Measurements from ENCODE around the gene CES2.

DNA sequence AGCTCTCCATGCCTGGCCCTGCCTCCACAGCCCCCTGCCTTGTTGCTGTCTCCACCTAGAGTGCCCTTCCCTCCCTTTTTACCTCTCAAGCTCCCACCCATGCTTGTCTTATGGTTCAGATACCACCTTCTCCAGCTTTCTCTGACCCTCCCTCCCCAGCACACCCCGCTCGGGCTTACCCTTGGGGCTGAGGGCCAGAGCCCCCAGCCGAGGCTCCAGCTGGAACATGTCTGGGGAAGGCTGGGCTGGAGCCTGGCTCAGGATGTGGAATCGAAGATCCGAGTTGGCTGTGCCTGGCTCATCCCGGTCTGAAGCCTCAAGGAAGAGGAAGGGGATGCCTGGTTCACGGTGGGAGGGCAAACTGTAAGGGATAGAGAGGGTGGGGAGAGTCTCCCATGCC lies 20.3 kb upstream of the CES2 start:
- TF ChIP-seq, protein P1, sequence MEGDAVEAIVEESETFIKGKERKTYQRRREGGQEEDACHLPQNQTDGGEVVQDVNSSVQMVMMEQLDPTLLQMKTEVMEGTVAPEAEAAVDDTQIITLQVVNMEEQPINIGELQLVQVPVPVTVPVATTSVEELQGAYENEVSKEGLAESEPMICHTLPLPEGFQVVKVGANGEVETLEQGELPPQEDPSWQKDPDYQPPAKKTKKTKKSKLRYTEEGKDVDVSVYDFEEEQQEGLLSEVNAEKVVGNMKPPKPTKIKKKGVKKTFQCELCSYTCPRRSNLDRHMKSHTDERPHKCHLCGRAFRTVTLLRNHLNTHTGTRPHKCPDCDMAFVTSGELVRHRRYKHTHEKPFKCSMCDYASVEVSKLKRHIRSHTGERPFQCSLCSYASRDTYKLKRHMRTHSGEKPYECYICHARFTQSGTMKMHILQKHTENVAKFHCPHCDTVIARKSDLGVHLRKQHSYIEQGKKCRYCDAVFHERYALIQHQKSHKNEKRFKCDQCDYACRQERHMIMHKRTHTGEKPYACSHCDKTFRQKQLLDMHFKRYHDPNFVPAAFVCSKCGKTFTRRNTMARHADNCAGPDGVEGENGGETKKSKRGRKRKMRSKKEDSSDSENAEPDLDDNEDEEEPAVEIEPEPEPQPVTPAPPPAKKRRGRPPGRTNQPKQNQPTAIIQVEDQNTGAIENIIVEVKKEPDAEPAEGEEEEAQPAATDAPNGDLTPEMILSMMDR (IDR thresholded peaks at IDR 0.05; ENCODE audit: insufficient read depth, low read length, poor library complexity, severe bottlenecking), result no peak
- no peak for TF ChIP-seq EZH2phosphoT487 (conservative IDR thresholded peaks at IDR 0.05; ENCODE audit: low read length)
